PC-3 (cell line): ENCODE measurements around the gene GPS1.

ENCODE experiments used
- CTCF ChIP-seq: fragments of 300-600 bp; sonication (generic); conservative IDR thresholded peaks from 2 replicates; pipeline ENCODE4 v1.5.1; 2017; ENCODE audit warnings: antibody characterized with exemption, low read depth, mild to moderate bottlenecking, low read length
- EZH2 ChIP-seq: fragments of 300-600 bp; sonication (generic); IDR thresholded peaks from one replicate; pipeline ENCODE4 v1.6.1; 2017; ENCODE audit warnings: antibody characterized with exemption, mild to moderate bottlenecking, low read length; ENCODE audit not compliant: unreplicated experiment
- EZH2phosphoT487 ChIP-seq: fragments of 300-600 bp; sonication (generic); IDR thresholded peaks from 2 replicates; pipeline ENCODE4 v1.6.1; 2018; ENCODE audit warnings: mild to moderate bottlenecking, antibody characterized with exemption, low read length, borderline replicate concordance

DNA sequence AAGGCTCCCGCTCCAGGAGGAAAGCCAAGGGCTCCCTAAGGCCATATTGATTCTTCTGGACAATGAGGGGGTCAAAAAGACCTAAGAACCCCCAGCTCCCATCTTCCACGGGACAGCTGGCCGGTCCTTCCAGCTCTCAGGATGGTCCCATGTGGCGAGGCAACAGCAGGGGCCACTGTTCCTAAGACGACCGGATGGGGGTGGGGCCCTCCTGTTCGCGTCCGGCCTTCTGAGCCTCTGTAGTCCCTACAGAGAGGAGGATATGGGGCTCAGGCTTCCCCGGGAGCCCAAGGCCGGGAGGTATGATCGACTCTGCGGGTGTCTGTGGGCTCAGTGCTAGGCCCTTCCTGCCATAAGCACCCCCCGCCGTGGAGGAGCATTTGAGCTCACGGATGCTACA, 8.2 kb upstream of the GPS1 start:
- no peak for TF ChIP-seq CTCF
- no peak for TF ChIP-seq EZH2
- TF ChIP-seq EZH2phosphoT487: no peak
